ENCODE results near the gene GARIN3.

DNA sequence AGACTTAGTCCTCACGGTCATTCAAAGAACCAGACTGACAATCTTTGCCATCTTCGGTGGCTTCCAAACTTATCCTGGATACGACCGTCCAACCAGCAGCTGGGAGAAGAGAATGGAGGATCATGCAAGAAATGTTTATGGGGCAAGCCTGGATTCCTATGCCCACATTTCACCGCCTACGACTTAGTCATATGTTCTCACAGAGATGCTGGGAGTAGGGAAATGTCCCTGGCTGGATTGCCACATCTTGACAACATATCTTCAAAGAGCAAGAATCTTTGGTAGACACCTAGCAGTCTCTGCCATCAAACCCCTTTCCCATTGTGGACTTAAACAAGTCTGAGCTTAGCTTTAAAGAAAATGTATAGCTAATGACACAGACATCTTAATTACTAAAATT is 28.4 kb downstream of the GARIN3 start:
- TF ChIP-seq, protein P1, sequence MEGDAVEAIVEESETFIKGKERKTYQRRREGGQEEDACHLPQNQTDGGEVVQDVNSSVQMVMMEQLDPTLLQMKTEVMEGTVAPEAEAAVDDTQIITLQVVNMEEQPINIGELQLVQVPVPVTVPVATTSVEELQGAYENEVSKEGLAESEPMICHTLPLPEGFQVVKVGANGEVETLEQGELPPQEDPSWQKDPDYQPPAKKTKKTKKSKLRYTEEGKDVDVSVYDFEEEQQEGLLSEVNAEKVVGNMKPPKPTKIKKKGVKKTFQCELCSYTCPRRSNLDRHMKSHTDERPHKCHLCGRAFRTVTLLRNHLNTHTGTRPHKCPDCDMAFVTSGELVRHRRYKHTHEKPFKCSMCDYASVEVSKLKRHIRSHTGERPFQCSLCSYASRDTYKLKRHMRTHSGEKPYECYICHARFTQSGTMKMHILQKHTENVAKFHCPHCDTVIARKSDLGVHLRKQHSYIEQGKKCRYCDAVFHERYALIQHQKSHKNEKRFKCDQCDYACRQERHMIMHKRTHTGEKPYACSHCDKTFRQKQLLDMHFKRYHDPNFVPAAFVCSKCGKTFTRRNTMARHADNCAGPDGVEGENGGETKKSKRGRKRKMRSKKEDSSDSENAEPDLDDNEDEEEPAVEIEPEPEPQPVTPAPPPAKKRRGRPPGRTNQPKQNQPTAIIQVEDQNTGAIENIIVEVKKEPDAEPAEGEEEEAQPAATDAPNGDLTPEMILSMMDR (IDR thresholded peaks at IDR 0.05): no peak
- TF ChIP-seq POLR2A (IDR thresholded peaks at IDR 0.05): no peak
